ENCODE results near the gene CTCFL. TPM values are rescaled to one million over a fixed set of nuclear protein-coding genes. Genes with fewer than 3 reads are reported as not detected.

CTCFL gene
- total RNA-seq (2022; extraction: Qiagen RNA extraction), result not detected in 5 replicates

GRCh38 chr20:57524511-57525176 is at the start of gene CTCFL:
CTCFL (minus strand) TSS chr20:57525140; CDS start chr20:57524205, 935 bp downstream.

GRCh38 chr20:57560554-57561355 is 35.8 kb upstream of the CTCFL start, which contains the start of gene PCK1:
PCK1 (plus strand) TSS chr20:57561110; CDS start chr20:57561412, 302 bp downstream.

Other genes with a start within 250 kb of the CTCFL start
- not detected in 5 replicates for gene SPO11, start 195.3 kb downstream of the CTCFL start, total RNA-seq (2022; extraction: Qiagen RNA extraction)
- 57.1 to 72.2 TPM (median 62.6 TPM) in 5 replicates for gene RAE1, start 173.9 kb downstream of the CTCFL start, total RNA-seq (2022; extraction: Qiagen RNA extraction)
- gene RBM38, start 133.7 kb downstream of the CTCFL start, total RNA-seq (2022; extraction: Qiagen RNA extraction), result 23.6 to 36.6 TPM (median 33.1 TPM) in 5 replicates
- gene PCK1, start 36.0 kb upstream of the CTCFL start, total RNA-seq (2022; extraction: Qiagen RNA extraction), result 0.05 to 0.13 TPM (median 0.09 TPM) in 3 of 5 replicates, not detected in the others
- 0.04 TPM in 1 of 5 replicates, not detected in the others for gene ZBP1, start 95.3 kb upstream of the CTCFL start, total RNA-seq (2022; extraction: Qiagen RNA extraction)
- 154 to 362 TPM (median 345 TPM) in 5 replicates for gene PMEPA1, start 184.9 kb upstream of the CTCFL start, total RNA-seq (2022; extraction: Qiagen RNA extraction)